ENCODE data around the gene VANGL1. TPM values are rescaled to one million over a fixed set of nuclear protein-coding genes. Genes with fewer than 3 reads are reported as not detected.

VANGL1 gene
- total RNA-seq, 1 experiment from 2014 or later, result 13.6 TPM

- Histone ChIP-seq H3K23ac (ENCODE audit: insufficient read length, low read depth, low read length) (no peak overlapping the region), H3K79me2 (ENCODE audit: insufficient read depth, low read length) (no peaks in the 10 kb centered on the region), H3K18ac (ENCODE audit: insufficient read length, low read depth, low read length) (no peak overlapping the region), H2AFZ (ENCODE audit: low read length) (no peak overlapping the region), H2BK12ac (ENCODE audit: insufficient read length, low read depth, low read length) (no peak overlapping the region), H3K4ac (ENCODE audit: low read depth, low read length) (no peak overlapping the region), H2AK5ac (ENCODE audit: insufficient read length, low read length) (no peak overlapping the region), H4K8ac (replicated peaks; ENCODE audit: insufficient read length, low read depth, low read length) (no peak overlapping the region), H3K23me2 (ENCODE audit: insufficient read length, low read depth, low read length, poor library complexity, severe bottlenecking) (peaks cover 3% of the 10 kb centered on the region), H2BK120ac (ENCODE audit: low read depth, low read length, poor library complexity, severe bottlenecking) (no peak overlapping the region), H3K9me3 (ENCODE audit: control insufficient read depth, low read depth, low read length) (no peaks in the 10 kb centered on the region), H2BK20ac (ENCODE audit: low read depth, low read length, poor library complexity, severe bottlenecking) (no peak overlapping the region), H3K4me2 (ENCODE audit: insufficient read depth, insufficient read length, low read length) (no peak overlapping the region), H4K20me1 (ENCODE audit: control insufficient read depth, insufficient read depth, insufficient read length) (no peaks in the 10 kb centered on the region), H4K91ac (ENCODE audit: insufficient read length, low read depth, low read length) (no peak overlapping the region), H3K79me1 (ENCODE audit: insufficient read depth, low read depth, low read length, poor library complexity, severe bottlenecking) (no peaks in the 10 kb centered on the region), H3T11ph (ENCODE audit: low read length) (no peak overlapping the region), H3K27ac (ENCODE audit: insufficient read length, low read depth, low read length) (no peak overlapping the region), H3K4me1 (ENCODE audit: insufficient read depth, low read length) (no peaks in the 10 kb centered on the region), H3K14ac (ENCODE audit: insufficient read depth, low read length) (no peak overlapping the region), H3K56ac (ENCODE audit: insufficient read length, low read depth, low read length) (no peak overlapping the region), H4K5ac (ENCODE audit: insufficient read length, low read depth, low read length) (no peak overlapping the region), H3K27me3 (ENCODE audit: insufficient read depth, low read length) (no peaks in the 10 kb centered on the region), H3K9ac (ENCODE audit: extremely low read depth, insufficient read length, low read length) (no peak overlapping the region), H2BK5ac (ENCODE audit: insufficient read length, low read length) (no peak overlapping the region), H2BK15ac (ENCODE audit: low read depth, low read length) (no peak overlapping the region)
- TF ChIP-seq CTCF (conservative IDR thresholded peaks at IDR 0.05), result no peak
- Mint-ChIP-seq H3K4me1 (peaks cover 0 to 4% of the 10 kb centered on the region in 2 experiments; a peak in 2 of 4 replicates), H3K9me3 (peaks cover 24 to 26% of the 10 kb centered on the region in 2 experiments), H3K27ac (no peak overlapping the region), H3K27me3 (ENCODE audit: low read depth) (peaks cover 3% of the 10 kb centered on the region; the same call in 1 of the 2 replicates), H3K36me3 (ENCODE audit: insufficient read depth in 1 of 3, low read depth in 3 of 3) (peaks cover 5 to 24% (median 10%) of the 10 kb centered on the region in 3 experiments), H3K4me3 (no peak overlapping the region)
- no peak for DNase-seq
Measured at GRCh38 chr1:115620950-115621349, 20.8 kb upstream of the VANGL1 start.

Measured in H9 (cell line).